AG09319 (cell line): Measurements from ENCODE around the gene TTLL13.
A peak's percentile ranks its signal among the peaks of the same experiment; 100 is the strongest.

Source experiments
- DNase-seq: peaks from one replicate; pipeline ENCODE4 v3.0.0-alpha.2; 2010; ENCODE audit warnings: low read depth; ENCODE audit errors: extremely low read depth
- CTCF ChIP-seq: IDR thresholded peaks from 2 replicates; pipeline ENCODE4 v1.5.1; 2011; ENCODE audit warnings: low read depth, mild to moderate bottlenecking, inconsistent platforms, low read length, moderate library complexity

Gene TTLL13

GRCh38 chr15:90227816-90228772, 21.3 kb upstream of the TTLL13 start:
- no peak for DNase-seq
- TF ChIP-seq CTCF: no peak

GRCh38 chr15:90228960-90229359, 20.4 kb upstream of the TTLL13 start:
- TF ChIP-seq CTCF: no peak
- DNase-seq: no peak

GRCh38 chr15:90230071-90230494, 19.3 kb upstream of the TTLL13 start:
- no peak for DNase-seq
- TF ChIP-seq CTCF: no peak

- TF ChIP-seq CTCF: no peak
Measured at GRCh38 chr15:90230610-90231009, 18.7 kb upstream of the TTLL13 start.

GRCh38 chr15:90231028-90232017, 18.0 kb upstream of the TTLL13 start:
- TF ChIP-seq CTCF: no peak
- no peak for DNase-seq

More at GRCh38 chr15:90230610-90231009, 18.7 kb upstream of the TTLL13 start:
- DNase-seq: no peak

GRCh38 chr15:90232196-90232595, 17.2 kb upstream of the TTLL13 start:
- DNase-seq: no peak
- TF ChIP-seq CTCF: no peak

GRCh38 chr15:90232941-90233386, 16.4 kb upstream of the TTLL13 start:
- peak; percentile 55 for TF ChIP-seq CTCF

More at GRCh38 chr15:90232941-90233386, 16.4 kb upstream of the TTLL13 start:
- no peak for DNase-seq
